H1 (cell line): ENCODE measurements around the gene ZNF362. TPM values are rescaled to one million over a fixed set of nuclear protein-coding genes. Genes with fewer than 3 reads are reported as not detected.
A peak's percentile ranks its signal among the peaks of the same experiment; 100 is the strongest.

Experiments
- CTCF ChIA-PET: fragments of 300-600 bp; sonication (Branson Sonifier 250); formaldehyde crosslinking; loops from one replicate; lab custom pipeline; 2021; ENCODE audit not compliant: partially characterized antibody; lab: Charles Lee
- POLR2A ChIA-PET: fragments of 300-600 bp; sonication (Branson Sonifier 250); formaldehyde crosslinking; loops from one replicate; lab custom pipeline; 2021; ENCODE audit warnings: inconsistent platforms; ENCODE audit not compliant: partially characterized antibody; lab: Charles Lee
- DNase-seq, 2 experiments: peaks; one replicate each; pipeline versions ENCODE4 v3.0.0 to v3.0.0-alpha.2; 2010 to 2022; ENCODE audit warnings: low spot score in 2 of 2, low read depth in 1 of 2, mixed read lengths in 1 of 2
- FAIRE-seq: peaks from 2 replicates; lab custom pipeline; 2011; peaks lifted over from hg19 to GRCh38; lab: Jason Lieb, UNC
- H2AFZ ChIP-seq: 2 replicates; pipeline ENCODE4 v1.8.1; 2012; ENCODE audit warnings: low read length, inconsistent platforms
- H2AK5ac ChIP-seq: 2 replicates; pipeline ENCODE4 v1.6.1; 2013; ENCODE audit warnings: low read depth, low read length
- H2BK120ac ChIP-seq: replicated peaks from 2 replicates; pipeline ENCODE3; 2013; ENCODE audit warnings: low read depth, low read length, inconsistent platforms
- H2BK12ac ChIP-seq: 2 replicates; pipeline ENCODE4 v1.6.1; 2013; ENCODE audit warnings: low read depth, low read length
- H2BK15ac ChIP-seq: 2 replicates; pipeline ENCODE4 v1.6.1; 2013; ENCODE audit warnings: low read length
- H2BK20ac ChIP-seq: 2 replicates; pipeline ENCODE4 v1.6.1; 2013; ENCODE audit warnings: low read length
- H2BK5ac ChIP-seq: 2 replicates; pipeline ENCODE4 v1.6.1; 2013; ENCODE audit warnings: low read depth, low read length
- H3K14ac ChIP-seq: 2 replicates; pipeline ENCODE4 v1.6.1; 2013; ENCODE audit warnings: inconsistent platforms; ENCODE audit not compliant: insufficient read length
- H3K18ac ChIP-seq: 2 replicates; pipeline ENCODE4 v1.6.1; 2013; ENCODE audit warnings: low read length; ENCODE audit errors: extremely low read depth
- H3K23ac ChIP-seq: 2 replicates; pipeline ENCODE4 v1.6.1; 2013; ENCODE audit warnings: inconsistent platforms; ENCODE audit not compliant: insufficient read length
- H3K23me2 ChIP-seq: 2 replicates; pipeline ENCODE4 v1.6.1; 2013; ENCODE audit warnings: low read depth, low read length
- H3K27ac ChIP-seq: 2 replicates; pipeline ENCODE4 v1.6.1; 2011; ENCODE audit warnings: low read depth, low read length, inconsistent platforms
- H3K27me3 ChIP-seq, 4 experiments: replicated peaks in 1 of 4; 1 replicate in 1 of 4; 2 replicates in 3 of 4; pipeline versions ENCODE4 v1.6.1 to v1.8.1; 2011 to 2013; ENCODE audit warnings: low read length in 3 of 4, mild to moderate bottlenecking in 3 of 4, inconsistent platforms in 2 of 4, mixed read lengths in 2 of 4, moderate library complexity in 1 of 4; ENCODE audit not compliant: control insufficient read depth in 3 of 4, insufficient read depth in 3 of 4; ENCODE audit errors: extremely low read depth in 1 of 4
- H3K36me3 ChIP-seq, 4 experiments: 2 replicates each; pipeline versions ENCODE4 v1.6.1 to v1.8.1; 2011 to 2013; ENCODE audit warnings: mild to moderate bottlenecking in 4 of 4, low read length in 3 of 4, moderate library complexity in 2 of 4, control low read depth in 1 of 4, inconsistent platforms in 1 of 4; ENCODE audit not compliant: insufficient read depth in 4 of 4, control insufficient read depth in 2 of 4
- H3K4ac ChIP-seq: replicated peaks from 2 replicates; pipeline ENCODE3; 2013; ENCODE audit warnings: low read length, low read depth, mixed read lengths, inconsistent platforms; ENCODE audit not compliant: insufficient read length
- H3K4me1 ChIP-seq, 4 experiments: replicated peaks in 1 of 4; 1 replicate in 1 of 4; 2 replicates in 3 of 4; pipeline versions ENCODE4 v1.6.1 to v1.8.1; 2011 to 2013; ENCODE audit warnings: low read length in 3 of 4, inconsistent platforms in 2 of 4, mixed read lengths in 1 of 4; ENCODE audit not compliant: insufficient read depth in 4 of 4, control insufficient read depth in 3 of 4
- H3K4me2 ChIP-seq, 2 experiments: 2 replicates each; pipeline versions ENCODE4 v1.6.1 to v1.8.1; 2011 to 2013; ENCODE audit warnings: low read depth in 2 of 2, low read length in 2 of 2, control low read depth in 1 of 2, inconsistent platforms in 1 of 2, mild to moderate bottlenecking in 1 of 2; ENCODE audit not compliant: insufficient read depth in 1 of 2
- H3K4me3 ChIP-seq, 4 experiments: fragments of 200-600, 300-600 bp in 1 of 4; sonication (generic), shearing (Covaris generic), sonication (Bioruptor Twin) in 1 of 4; 2 replicates each; pipeline versions ENCODE4 v1.5.1 to v1.8.1; 2011 to 2016; ENCODE audit warnings: low read length in 4 of 4, low read depth in 3 of 4, control low read depth in 2 of 4, inconsistent platforms in 2 of 4, mild to moderate bottlenecking in 2 of 4, mixed read lengths in 1 of 4, moderate library complexity in 1 of 4; ENCODE audit not compliant: insufficient read depth in 2 of 4; ENCODE audit errors: extremely low read depth in 1 of 4
- H3K56ac ChIP-seq: replicated peaks from 2 replicates; pipeline ENCODE3; 2013; ENCODE audit warnings: low read depth, mild to moderate bottlenecking, mixed read lengths, low read length, inconsistent platforms; ENCODE audit not compliant: insufficient read length
- H3K79me1 ChIP-seq: 2 replicates; pipeline ENCODE4 v1.6.1; 2013; ENCODE audit warnings: low read depth, low read length, control low read depth
- H3K79me2 ChIP-seq, 2 experiments: 2 replicates each; pipeline versions ENCODE4 v1.6.1 to v1.8.1; 2012 to 2013; ENCODE audit warnings: low read length in 2 of 2, mild to moderate bottlenecking in 2 of 2, inconsistent platforms in 1 of 2; ENCODE audit not compliant: insufficient read depth in 2 of 2, control insufficient read depth in 1 of 2
- H3K9ac ChIP-seq, 4 experiments: replicated peaks in 1 of 4; 1 replicate in 1 of 4; 2 replicates in 3 of 4; pipeline versions ENCODE4 v1.6.1 to v1.8.1; 2011 to 2013; ENCODE audit warnings: low read depth in 3 of 4, low read length in 3 of 4, control low read depth in 2 of 4, mild to moderate bottlenecking in 2 of 4, moderate library complexity in 2 of 4, inconsistent platforms in 1 of 4; ENCODE audit errors: extremely low read depth in 1 of 4
- H3K9me3 ChIP-seq, 2 experiments: 2 replicates each; pipeline versions ENCODE4 v1.6.1 to v1.8.1; 2012 to 2013; ENCODE audit warnings: mild to moderate bottlenecking in 2 of 2, moderate library complexity in 2 of 2, control low read depth in 1 of 2, inconsistent platforms in 1 of 2, low read depth in 1 of 2, low read length in 1 of 2, mixed read lengths in 1 of 2; ENCODE audit not compliant: insufficient read depth in 2 of 2
- H4K20me1 ChIP-seq, 2 experiments: replicated peaks in 1 of 2; 2 replicates each; pipeline versions ENCODE3 to v1.8.1; 2011 to 2013; ENCODE audit warnings: inconsistent platforms in 2 of 2, low read length in 2 of 2, mild to moderate bottlenecking in 1 of 2; ENCODE audit not compliant: insufficient read depth in 2 of 2, control insufficient read depth in 1 of 2
- H4K5ac ChIP-seq: 2 replicates; pipeline ENCODE4 v1.6.1; 2013; ENCODE audit warnings: low read length, low read depth, mixed read lengths, inconsistent platforms; ENCODE audit not compliant: insufficient read length
- H4K8ac ChIP-seq: 2 replicates; pipeline ENCODE4 v1.8.0; 2013; ENCODE audit warnings: mild to moderate bottlenecking, moderate library complexity, low read length, inconsistent platforms; ENCODE audit not compliant: insufficient read depth; ENCODE audit errors: extremely low read depth
- H4K91ac ChIP-seq: replicated peaks from 2 replicates; pipeline ENCODE3; 2013; ENCODE audit warnings: low read length, mixed read lengths, inconsistent platforms; ENCODE audit not compliant: insufficient read length
- CTCF ChIP-seq, 3 experiments: IDR thresholded peaks; 1 replicate in 2 of 3; 2 replicates in 1 of 3; pipeline versions ENCODE4 v1.5.1 to v1.6.1; 2011; ENCODE audit warnings: low read length in 3 of 3, mild to moderate bottlenecking in 3 of 3, inconsistent platforms in 2 of 3, low read depth in 1 of 3, moderate library complexity in 1 of 3; ENCODE audit not compliant: insufficient read depth in 1 of 3; ENCODE audit errors: control extremely low read depth in 1 of 3
- EP300 ChIP-seq, 2 experiments: IDR thresholded peaks; 1 replicate in 1 of 2; 2 replicates in 1 of 2; pipeline ENCODE4 v1.6.1; 2011 to 2012; ENCODE audit warnings: low read depth in 2 of 2, low read length in 2 of 2, mild to moderate bottlenecking in 2 of 2, borderline replicate concordance in 1 of 2, inconsistent platforms in 1 of 2, moderate library complexity in 1 of 2
- GTF2F1 ChIP-seq: IDR thresholded peaks from 2 replicates; pipeline ENCODE4 v1.6.1; 2012; ENCODE audit warnings: low read depth, low read length, improper control_type of control experiment, borderline replicate concordance
- JUN ChIP-seq: IDR thresholded peaks from 2 replicates; pipeline ENCODE4 v1.6.1; 2011; ENCODE audit warnings: low read depth, mild to moderate bottlenecking, improper control_type of control experiment, low read length
- NANOG ChIP-seq: IDR thresholded peaks from 2 replicates; pipeline ENCODE4 v1.6.1; 2011; ENCODE audit warnings: low read length, low read depth, mild to moderate bottlenecking, inconsistent platforms; ENCODE audit not compliant: insufficient read depth, poor library complexity, severe bottlenecking
- POU5F1 ChIP-seq: IDR thresholded peaks from 2 replicates; pipeline ENCODE4 v1.6.1; 2011; ENCODE audit warnings: low read depth, mild to moderate bottlenecking, low read length, moderate library complexity
- SIRT6 ChIP-seq: IDR thresholded peaks from one replicate; pipeline ENCODE4 v1.7.1; 2012; ENCODE audit warnings: low read length, inconsistent platforms
- SRF ChIP-seq: IDR thresholded peaks from 2 replicates; pipeline ENCODE4 v1.6.1; 2011; ENCODE audit warnings: mild to moderate bottlenecking, low read depth, low read length, moderate library complexity
- ZNF274 ChIP-seq: IDR thresholded peaks from 2 replicates; pipeline ENCODE4 v1.7.0; 2012; ENCODE audit warnings: low read length, borderline replicate concordance; ENCODE audit errors: extremely low read depth
- WGBS, 2 experiments: shearing (Covaris generic) in 1 of 2; methylation state at CpG; one replicate each; pipeline versions ENCODE4 v1.1.6 to v1.1.7; 2013 to 2015; ENCODE audit warnings: low lambda C conversion rate in 2 of 2, mixed read lengths in 2 of 2, inconsistent platforms in 1 of 2, low coverage in 1 of 2, missing lambda C conversion rate in 1 of 2; ENCODE audit not compliant: insufficient replicate concordance in 2 of 2, insufficient coverage in 1 of 2, insufficient read length in 1 of 2; ENCODE audit errors: extremely low coverage in 1 of 2, missing lambda C conversion rate in 1 of 2; 5-methylcytosine and 5-hydroxymethylcytosine counted together
- polyA plus RNA-seq, 7 experiments: library from polyadenylated mRNA; depleted of rRNA in 3 of 7; stranded (reverse) in 5 of 7; unstranded in 2 of 7; fragments of >200 nt in 5 of 7; fragments of 200-250 nt in 2 of 7; gene quantifications; 1 replicate in 5 of 7; 2 replicates in 1 of 7; 4 replicates in 1 of 7; pipeline versions ENCODE4 v1.2.1 to v1.2.3, GENCODE V29; 2011 to 2013; ENCODE audit warnings: missing spikeins in 2 of 7, mixed read lengths in 2 of 7
- total RNA-seq: library from RNA; stranded (reverse); fragmentation: NEBNext Ultra II Directional; extraction: Animal tissue kit (Norgen Biotek cat#: 25700); gene quantifications from 2 replicates; pipeline ENCODE4 v1.2.1, GENCODE V29; 2021

ZNF362 gene
- total and polyA plus RNA-seq, 2 of the 8 experiments (the other 6 are each of a cell fraction or from before 2014, with no cell fraction given): 24.2 to 27.8 TPM

DNA sequence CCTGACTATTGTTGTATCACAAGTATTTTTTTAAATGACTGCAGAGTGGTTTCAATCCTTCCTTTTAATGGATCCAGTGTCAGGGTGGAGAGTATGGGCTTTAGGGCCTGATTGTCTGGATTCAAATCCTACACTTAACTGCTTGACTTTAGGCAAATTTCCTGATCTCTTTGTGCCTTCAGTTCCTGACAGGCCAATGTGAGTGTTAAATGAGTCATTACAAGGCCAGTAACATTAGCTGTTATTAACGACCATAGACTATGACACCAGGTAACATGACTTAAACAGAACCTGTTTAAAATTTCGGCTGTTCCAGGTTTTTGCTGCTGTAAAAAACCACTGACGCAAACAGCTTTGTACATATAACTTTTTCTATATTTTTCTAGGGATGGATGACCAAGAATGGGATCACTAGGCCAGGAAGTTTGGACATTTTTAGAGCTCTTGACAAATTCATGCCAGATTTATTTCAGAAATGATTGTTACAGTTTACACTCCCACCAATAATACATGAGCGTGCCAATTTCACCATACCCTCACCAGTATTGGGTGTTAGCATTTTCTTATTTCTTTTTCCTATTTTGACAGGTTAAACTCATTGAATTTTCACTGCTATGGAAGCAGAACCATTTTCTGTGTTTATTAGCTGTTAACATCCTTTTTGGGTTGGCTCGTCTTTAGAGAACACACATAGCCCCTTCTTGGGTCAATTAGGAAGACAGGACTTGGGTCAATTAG is 11.3 kb downstream of the ZNF362 start:
- H4K20me1 ChIP-seq: peaks cover 5 to 18% of the 10 kb centered on the region in 2 experiments
- CTCF ChIA-PET: interaction anchor here (1.6 to 5.8 kb wide), 4 partner anchors 29 to 188 kb away, joined by 3 to 49 read pairs (median 6); no protein-coding TSS in a partner anchor
- no peak overlapping the region for H3K14ac ChIP-seq
- no peak overlapping the region for H3K4me2 ChIP-seq
- H3K79me2 ChIP-seq: peaks cover 0 to 13% of the 10 kb centered on the region in 2 experiments; a peak in 2 of 4 replicates
- H2BK5ac ChIP-seq: no peak overlapping the region
- H4K8ac ChIP-seq: no peak overlapping the region
- WGBS, 2 experiments: 92% methylated on average over 5 of the region's 5 CpGs; no CpG with 5 or more reads in 1 of the 2 experiments
- POLR2A ChIA-PET: interaction anchor here (1.3 to 1.9 kb wide), 2 partner anchors 7 to 10 kb away, joined by 5 to 12 read pairs; no protein-coding TSS in a partner anchor
- H2BK120ac ChIP-seq: no peak overlapping the region
- no peak overlapping the region for H2AFZ ChIP-seq
- H4K91ac ChIP-seq: no peak overlapping the region
- H3K23ac ChIP-seq: no peak overlapping the region
- no peak overlapping the region for H2BK20ac ChIP-seq
- no peak for FAIRE-seq
- no peak for DNase-seq
- no peak overlapping the region for H3K4me3 ChIP-seq
- H3K23me2 ChIP-seq: no peaks in the 10 kb centered on the region; the same call in 1 of the 2 replicates
- no peak overlapping the region for H3K18ac ChIP-seq
- no peak overlapping the region for H4K5ac ChIP-seq
- H3K36me3 ChIP-seq: peaks cover 0 to 7% (median 0%) of the 10 kb centered on the region in 4 experiments; a peak in 2 of 8 replicates
- H3K9ac ChIP-seq: peak overlapping the region in 1 of 4 experiments; percentile 37; a peak in 1 of 7 replicates
- H2BK15ac ChIP-seq: no peak overlapping the region
- no peak overlapping the region for H3K27ac ChIP-seq
- peaks cover 0 to 8% (median 0%) of the 10 kb centered on the region in 4 experiments; a peak in 1 of 7 replicates for H3K4me1 ChIP-seq
- H3K4ac ChIP-seq: no peak overlapping the region
- H2BK12ac ChIP-seq: no peak overlapping the region
- no peaks in the 10 kb centered on the region for H3K9me3 ChIP-seq
- H2AK5ac ChIP-seq: no peak overlapping the region
- no peaks in the 10 kb centered on the region; a peak in 1 of 7 replicates for H3K27me3 ChIP-seq
- peaks cover 16% of the 10 kb centered on the region for H3K79me1 ChIP-seq
- H3K56ac ChIP-seq: no peak overlapping the region
- TF ChIP-seq GTF2F1: no peak
- no peak for TF ChIP-seq SRF
- no peak for TF ChIP-seq CTCF (IDR thresholded peaks at IDR 0.05; ENCODE audit: control extremely low read depth in 1 of 3, insufficient read depth in 1 of 3, low read depth in 1 of 3, low read length in 3 of 3)
- TF ChIP-seq POU5F1: no peak
- no peak for TF ChIP-seq SIRT6
- no peak for TF ChIP-seq ZNF274
- no peak for TF ChIP-seq JUN
- TF ChIP-seq NANOG: no peak
- TF ChIP-seq EP300 (IDR thresholded peaks at IDR 0.05; ENCODE audit: borderline replicate concordance in 1 of 2, low read depth in 2 of 2, low read length in 2 of 2): no peak
